Measurements from ENCODE around the gene SMOC1. TPM values are rescaled to one million over a fixed set of nuclear protein-coding genes. Genes with fewer than 3 reads are reported as not detected.

SMOC1 gene
- 10 to 100 TPM in 1 of 4 donors, 1 to 10 TPM in 3; 4.2 to 10.1 (median 5.2) TPM for total RNA-seq
- polyA plus RNA-seq, result 10 to 100 TPM in 2 of 3 donors, 1 to 10 TPM in 1; 3.2 to 10.6 (median 10.1) TPM
- long read RNA-seq, donor 1, result 0 reads
- long read RNA-seq, donor 2, partial matches to known transcripts, result 0 of 2 reads
- long read RNA-seq, donor 2, other reads (novel, unspliced or antisense), result 1 of 2 reads

GRCh38 chr14:69879175-69880043, at the start of gene SMOC1:
Gene SMOC1 (plus strand): TSS chr14:69879416. CDS start chr14:69879679, 263 bp downstream.
- Histone ChIP-seq H3K4me3 (peak within 1 kb of the TSS; percentile 75), H3K4me1 (peaks cover 23% of the 10 kb centered on the region), H3K27me3 (ENCODE audit: insufficient read depth in 3 of 3, low read length in 2 of 3) (no peaks in the 10 kb centered on the region), H3K36me3 (ENCODE audit: insufficient read depth in 1 of 2, low read depth in 1 of 2) (no peaks in the 10 kb centered on the region), H3K27ac (peak within 1 kb of the TSS; percentile 89), H3K9me3 (no peaks in the 10 kb centered on the region)
- no peak for TF ChIP-seq CTCF (IDR thresholded peaks at IDR 0.05)
- DNase-seq, result peak; percentile 66 to 87
- ATAC-seq, result peak; percentile 93 to 97 (median 95)
- intact Hi-C loops (cut with DNase I), result loop anchor here (5.0 kb wide), 2 partner anchors 133 to 148 kb away; no protein-coding TSS in a partner anchor
- 2 to 3% (median 2%) methylated on average over 41 to 67 of the region's 67 CpGs for WGBS, 3 donors

GRCh38 chr14:69838881-69839416, 40.3 kb upstream of the SMOC1 start:
- intact Hi-C loops (cut with DNase I), result no loop called here
- ATAC-seq (no peak), DNase-seq (no peak)
- H3K4me3 ChIP-seq, result no peak overlapping the region
- H3K9me3 ChIP-seq, result no peaks in the 10 kb centered on the region
- 69 to 81% (median 79%) methylated on average over 3 of the region's 3 CpGs for WGBS, 3 donors
- H3K36me3 ChIP-seq (ENCODE audit: insufficient read depth in 1 of 2, low read depth in 1 of 2), result no peaks in the 10 kb centered on the region
- peaks cover 0 to 3% (median 0%) of the 10 kb centered on the region in 3 donors for H3K27me3 ChIP-seq (ENCODE audit: insufficient read depth in 3 of 3, low read length in 2 of 3)
- no peak for TF ChIP-seq CTCF (IDR thresholded peaks at IDR 0.05)
- H3K4me1 ChIP-seq, result no peaks in the 10 kb centered on the region
- no peak overlapping the region for H3K27ac ChIP-seq

- no peak for TF ChIP-seq CTCF (IDR thresholded peaks at IDR 0.05)
- Histone ChIP-seq H3K4me3 (no peak overlapping the region), H3K9me3 (no peaks in the 10 kb centered on the region), H3K4me1 (no peaks in the 10 kb centered on the region), H3K36me3 (ENCODE audit: insufficient read depth in 1 of 2, low read depth in 1 of 2) (no peaks in the 10 kb centered on the region), H3K27me3 (ENCODE audit: insufficient read depth in 3 of 3, low read length in 2 of 3) (peaks cover 0 to 3% (median 0%) of the 10 kb centered on the region in 3 donors), H3K27ac (no peak overlapping the region)
- WGBS, 3 donors, result 93 to 95% (median 94%) methylated on average over 3 of the region's 3 CpGs
- ATAC-seq (no peak), DNase-seq (no peak)
- intact Hi-C loops (cut with DNase I), result no loop called here
These were observed 39.6 kb upstream of the SMOC1 start for GRCh38 chr14:69839661-69840060.

GRCh38 chr14:69841656-69842055, 37.6 kb upstream of the SMOC1 start:
- ATAC-seq (no peak), DNase-seq (no peak)
- H3K27me3 ChIP-seq (ENCODE audit: insufficient read depth in 3 of 3, low read length in 2 of 3), result peaks cover 0 to 3% (median 0%) of the 10 kb centered on the region in 3 donors
- no peaks in the 10 kb centered on the region for H3K36me3 ChIP-seq (ENCODE audit: insufficient read depth in 1 of 2, low read depth in 1 of 2)
- H3K9me3 ChIP-seq, result no peaks in the 10 kb centered on the region
- H3K4me1 ChIP-seq, result no peaks in the 10 kb centered on the region
- intact Hi-C loops (cut with DNase I), result no loop called here
- no peak for TF ChIP-seq CTCF (IDR thresholded peaks at IDR 0.05)
- H3K4me3 ChIP-seq, result no peak overlapping the region
- 34 to 36% (median 35%) methylated on average over 5 of the region's 5 CpGs for WGBS, 3 donors
- no peak overlapping the region for H3K27ac ChIP-seq

All from psoas muscle (tissue), 8 donors.